ENCODE results near the gene LTN1.

LTN1 gene

DNA sequence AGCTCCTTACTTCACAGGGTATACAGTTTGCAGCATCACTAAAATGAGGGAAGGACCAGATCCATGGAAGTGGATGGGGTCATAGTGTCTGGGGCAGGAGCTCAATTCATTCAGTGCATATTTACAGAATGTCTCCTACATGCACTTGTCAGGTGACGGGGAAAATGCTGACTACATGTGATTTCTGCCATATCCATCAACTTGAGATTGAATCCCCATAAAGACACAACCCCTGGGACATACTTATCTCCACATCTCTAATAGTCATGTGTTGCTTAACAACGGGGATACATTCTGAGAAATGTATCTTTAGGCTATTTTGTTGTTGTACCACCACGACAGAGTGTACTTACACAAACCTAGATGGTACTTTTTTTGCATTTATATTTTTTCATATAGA, 14.5 kb upstream of the LTN1 start:
- TF ChIP-seq FOXM1 (IDR thresholded peaks at IDR 0.05; ENCODE audit: borderline replicate concordance, low read depth), result no peak

DNA sequence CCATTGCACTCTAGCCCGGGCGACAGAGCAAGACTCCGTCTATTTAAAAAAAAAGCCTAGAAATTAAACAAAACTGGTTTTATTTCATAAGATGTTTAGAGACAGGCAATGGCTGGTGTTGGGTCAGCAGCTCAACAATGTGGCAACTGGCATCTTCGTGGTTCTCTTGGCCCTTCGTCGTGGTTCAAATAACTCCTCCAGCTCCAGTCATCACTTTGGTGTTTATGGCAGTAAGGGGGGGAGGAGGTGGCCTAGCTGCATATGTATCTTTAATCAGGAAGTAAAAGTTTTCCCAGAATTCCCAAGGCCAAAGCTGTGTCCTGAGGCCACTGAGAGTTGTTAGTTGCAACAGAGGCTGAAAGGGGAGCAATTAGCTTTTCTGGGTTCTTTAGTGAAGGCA, 13.0 kb upstream of the LTN1 start:
- TF ChIP-seq YY1 (IDR thresholded peaks at IDR 0.05; ENCODE audit: low read depth), result no peak
- TF ChIP-seq NFIC (IDR thresholded peaks at IDR 0.05), result no peak
- no peak for TF ChIP-seq EP300 (IDR thresholded peaks at IDR 0.05; ENCODE audit: borderline replicate concordance)
- no peak for TF ChIP-seq FOXM1 (IDR thresholded peaks at IDR 0.05; ENCODE audit: borderline replicate concordance, low read depth)
- TF ChIP-seq, protein P1, sequence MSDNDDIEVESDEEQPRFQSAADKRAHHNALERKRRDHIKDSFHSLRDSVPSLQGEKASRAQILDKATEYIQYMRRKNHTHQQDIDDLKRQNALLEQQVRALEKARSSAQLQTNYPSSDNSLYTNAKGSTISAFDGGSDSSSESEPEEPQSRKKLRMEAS (IDR thresholded peaks at IDR 0.05), result no peak
- no peak for TF ChIP-seq CEBPB (IDR thresholded peaks at IDR 0.05)
- TF ChIP-seq, protein P2, sequence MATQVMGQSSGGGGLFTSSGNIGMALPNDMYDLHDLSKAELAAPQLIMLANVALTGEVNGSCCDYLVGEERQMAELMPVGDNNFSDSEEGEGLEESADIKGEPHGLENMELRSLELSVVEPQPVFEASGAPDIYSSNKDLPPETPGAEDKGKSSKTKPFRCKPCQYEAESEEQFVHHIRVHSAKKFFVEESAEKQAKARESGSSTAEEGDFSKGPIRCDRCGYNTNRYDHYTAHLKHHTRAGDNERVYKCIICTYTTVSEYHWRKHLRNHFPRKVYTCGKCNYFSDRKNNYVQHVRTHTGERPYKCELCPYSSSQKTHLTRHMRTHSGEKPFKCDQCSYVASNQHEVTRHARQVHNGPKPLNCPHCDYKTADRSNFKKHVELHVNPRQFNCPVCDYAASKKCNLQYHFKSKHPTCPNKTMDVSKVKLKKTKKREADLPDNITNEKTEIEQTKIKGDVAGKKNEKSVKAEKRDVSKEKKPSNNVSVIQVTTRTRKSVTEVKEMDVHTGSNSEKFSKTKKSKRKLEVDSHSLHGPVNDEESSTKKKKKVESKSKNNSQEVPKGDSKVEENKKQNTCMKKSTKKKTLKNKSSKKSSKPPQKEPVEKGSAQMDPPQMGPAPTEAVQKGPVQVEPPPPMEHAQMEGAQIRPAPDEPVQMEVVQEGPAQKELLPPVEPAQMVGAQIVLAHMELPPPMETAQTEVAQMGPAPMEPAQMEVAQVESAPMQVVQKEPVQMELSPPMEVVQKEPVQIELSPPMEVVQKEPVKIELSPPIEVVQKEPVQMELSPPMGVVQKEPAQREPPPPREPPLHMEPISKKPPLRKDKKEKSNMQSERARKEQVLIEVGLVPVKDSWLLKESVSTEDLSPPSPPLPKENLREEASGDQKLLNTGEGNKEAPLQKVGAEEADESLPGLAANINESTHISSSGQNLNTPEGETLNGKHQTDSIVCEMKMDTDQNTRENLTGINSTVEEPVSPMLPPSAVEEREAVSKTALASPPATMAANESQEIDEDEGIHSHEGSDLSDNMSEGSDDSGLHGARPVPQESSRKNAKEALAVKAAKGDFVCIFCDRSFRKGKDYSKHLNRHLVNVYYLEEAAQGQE (IDR thresholded peaks at IDR 0.05; ENCODE audit: low read depth), result no peak
- no peak for TF ChIP-seq CREB1 (IDR thresholded peaks at IDR 0.05; ENCODE audit: low read depth)
- no peak for TF ChIP-seq TAF1 (IDR thresholded peaks at IDR 0.05; ENCODE audit: low read depth)
- TF ChIP-seq RAD21 (IDR thresholded peaks at IDR 0.05; ENCODE audit: low read depth), result no peak
- no peak for TF ChIP-seq TCF12 (IDR thresholded peaks at IDR 0.05; ENCODE audit: low read depth)
- TF ChIP-seq TEAD4 (IDR thresholded peaks at IDR 0.05), result no peak
- TF ChIP-seq EGR1 (IDR thresholded peaks at IDR 0.05), result no peak
- TF ChIP-seq ZBTB7A (IDR thresholded peaks at IDR 0.05; ENCODE audit: low read depth), result no peak
- TF ChIP-seq, protein P3, sequence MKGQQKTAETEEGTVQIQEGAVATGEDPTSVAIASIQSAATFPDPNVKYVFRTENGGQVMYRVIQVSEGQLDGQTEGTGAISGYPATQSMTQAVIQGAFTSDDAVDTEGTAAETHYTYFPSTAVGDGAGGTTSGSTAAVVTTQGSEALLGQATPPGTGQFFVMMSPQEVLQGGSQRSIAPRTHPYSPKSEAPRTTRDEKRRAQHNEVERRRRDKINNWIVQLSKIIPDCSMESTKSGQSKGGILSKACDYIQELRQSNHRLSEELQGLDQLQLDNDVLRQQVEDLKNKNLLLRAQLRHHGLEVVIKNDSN (IDR thresholded peaks at IDR 0.05), result no peak

DNA sequence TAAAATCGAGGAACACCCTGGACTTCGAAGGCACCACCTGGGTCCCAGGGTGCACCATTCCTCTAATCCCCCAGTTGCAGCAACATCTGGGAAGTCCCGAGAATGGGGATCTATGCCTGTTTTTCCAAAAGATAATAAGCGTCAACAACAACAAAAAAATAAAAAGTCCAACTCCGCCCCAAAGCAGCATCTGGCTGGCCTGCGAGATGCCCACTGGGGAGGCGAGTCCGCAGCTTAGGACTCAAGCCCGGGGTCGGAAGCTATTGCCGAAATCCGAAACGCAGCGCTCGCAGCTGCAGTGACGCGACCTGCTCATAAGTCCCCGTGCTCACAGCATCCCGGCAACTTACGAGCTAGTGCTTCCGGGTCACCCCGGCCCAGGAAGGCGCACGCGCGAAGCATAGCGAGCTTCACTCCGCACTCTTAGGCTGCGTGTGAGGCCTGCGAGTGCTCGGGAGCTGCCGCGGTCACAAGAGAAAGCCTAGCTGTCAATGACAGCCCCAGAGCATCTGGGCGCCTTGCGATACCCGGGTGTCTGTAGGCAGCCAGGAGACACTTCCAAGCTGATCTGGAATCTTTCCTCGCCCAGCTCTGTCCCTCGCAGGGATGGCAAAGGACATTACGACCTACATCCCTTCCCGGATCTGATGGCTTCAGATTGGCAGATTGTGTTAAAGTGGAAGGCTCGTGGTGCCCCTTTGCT, 9.9 kb upstream of the LTN1 start:
- no peak for TF ChIP-seq ZBTB7A (IDR thresholded peaks at IDR 0.05; ENCODE audit: low read depth)
- peak; percentile 57 for TF ChIP-seq TAF1 (IDR thresholded peaks at IDR 0.05; ENCODE audit: low read depth)
- TF ChIP-seq, protein P3 (IDR thresholded peaks at IDR 0.05), result no peak
- TF ChIP-seq, protein P1 (IDR thresholded peaks at IDR 0.05), result peak; percentile 84

DNA sequence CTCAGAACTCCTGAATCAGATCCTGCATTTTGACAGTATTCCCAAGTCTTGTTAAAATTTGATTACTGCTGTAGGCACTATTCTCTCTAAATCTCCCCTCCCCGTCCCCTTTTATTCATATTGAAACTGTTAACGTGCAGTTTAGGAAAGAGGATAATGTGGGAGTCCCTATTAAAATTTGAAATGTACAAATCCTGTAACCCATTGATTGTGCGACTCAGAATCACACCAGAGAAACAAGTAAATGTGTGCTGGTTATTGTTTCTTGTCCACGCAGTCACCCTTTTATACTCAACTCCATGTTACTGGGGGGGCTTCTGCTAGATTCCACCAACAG, 584 bp upstream of the LTN1 start:
- TF ChIP-seq FOXM1 (IDR thresholded peaks at IDR 0.05; ENCODE audit: borderline replicate concordance, low read depth), result no peak

DNA sequence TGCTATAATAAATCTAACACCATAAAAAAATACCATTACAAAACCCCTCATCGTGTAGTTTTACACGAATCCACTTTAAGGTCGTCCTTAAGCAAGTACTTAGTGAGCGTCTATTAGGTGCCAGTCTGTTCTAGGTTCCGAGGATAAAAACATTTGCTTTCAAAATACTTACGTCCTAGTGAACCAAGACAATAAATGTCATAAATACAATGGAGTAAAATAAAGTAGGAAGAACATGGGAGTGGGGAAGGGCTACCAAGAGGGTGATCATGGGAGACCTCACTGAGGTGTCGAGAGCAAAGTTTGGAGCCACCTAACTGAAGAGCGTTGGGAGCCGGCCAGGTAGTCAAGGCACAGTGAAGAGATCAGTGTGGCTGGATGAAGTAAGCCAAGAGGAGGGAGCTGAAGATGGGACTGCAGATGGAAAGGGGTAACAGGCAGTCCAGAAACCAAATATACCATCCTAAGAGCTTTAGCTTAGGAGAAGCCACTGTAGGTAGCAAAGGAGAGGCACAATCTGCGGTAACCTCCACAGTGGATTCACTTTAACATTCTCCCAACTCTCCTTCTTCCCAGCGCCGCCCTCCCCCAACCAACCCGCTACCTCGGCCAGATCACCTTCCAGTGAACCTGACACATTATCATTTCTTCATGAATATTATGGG, 684 bp downstream of the LTN1 start:
- TF ChIP-seq ZBTB7A (IDR thresholded peaks at IDR 0.05; ENCODE audit: low read depth), result no peak
- TF ChIP-seq, protein P3 (IDR thresholded peaks at IDR 0.05), result no peak
- TF ChIP-seq TAF1 (IDR thresholded peaks at IDR 0.05; ENCODE audit: low read depth), result no peak
- TF ChIP-seq RAD21 (IDR thresholded peaks at IDR 0.05; ENCODE audit: low read depth), result no peak
- TF ChIP-seq TEAD4 (IDR thresholded peaks at IDR 0.05), result no peak
- TF ChIP-seq, protein P1 (IDR thresholded peaks at IDR 0.05), result no peak
- TF ChIP-seq, protein P2 (IDR thresholded peaks at IDR 0.05; ENCODE audit: low read depth), result no peak
- TF ChIP-seq NFIC (IDR thresholded peaks at IDR 0.05), result no peak
- no peak for TF ChIP-seq EGR1 (IDR thresholded peaks at IDR 0.05)
- no peak for TF ChIP-seq CREB1 (IDR thresholded peaks at IDR 0.05; ENCODE audit: low read depth)
- no peak for TF ChIP-seq CEBPB (IDR thresholded peaks at IDR 0.05)
- no peak for TF ChIP-seq FOXM1 (IDR thresholded peaks at IDR 0.05; ENCODE audit: borderline replicate concordance, low read depth)
- no peak for TF ChIP-seq EP300 (IDR thresholded peaks at IDR 0.05; ENCODE audit: borderline replicate concordance)
- no peak for TF ChIP-seq YY1 (IDR thresholded peaks at IDR 0.05; ENCODE audit: low read depth)
- TF ChIP-seq TCF12 (IDR thresholded peaks at IDR 0.05; ENCODE audit: low read depth), result no peak

Measured in Ishikawa (cell line).